ENCODE results near the gene ALDH18A1. TPM values are rescaled to one million over a fixed set of nuclear protein-coding genes. Genes with fewer than 3 reads are reported as not detected.
A peak's percentile ranks its signal among the peaks of the same experiment; 100 is the strongest.

The ALDH18A1 gene
- total and polyA plus RNA-seq, 10 donors, result 13.0 to 38.8 (median 23.2) TPM

DNA sequence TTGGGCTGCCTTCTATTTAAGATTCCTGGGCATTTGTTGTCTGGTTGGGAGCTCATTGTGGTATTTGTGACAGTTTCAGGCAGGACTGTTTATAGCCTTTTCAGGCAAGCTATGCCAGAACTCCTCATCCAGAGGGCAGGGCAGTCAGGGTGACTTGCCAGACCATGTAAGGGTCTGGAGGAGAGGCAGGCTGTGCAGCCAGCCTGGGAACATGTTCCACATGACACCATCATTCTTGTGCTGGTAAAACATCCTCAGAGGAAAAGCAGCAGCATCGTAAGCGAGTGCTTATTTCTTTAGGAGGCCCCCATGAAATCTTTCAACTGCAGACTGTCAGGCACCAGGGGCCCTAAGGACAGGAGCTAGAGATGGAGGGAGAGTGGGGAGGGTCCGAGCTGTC is 51.3 kb downstream of the ALDH18A1 start:
- peaks cover 0 to 3% (median 0%) of the 10 kb centered on the region in 6 donors for H3K4me1 ChIP-seq
- no peaks in the 10 kb centered on the region for H3K9me3 ChIP-seq
- H3K36me3 ChIP-seq, result peaks cover 0 to 57% (median 52%) of the 10 kb centered on the region in 6 donors
- 85 to 95% (median 91%) methylated on average over 3 of the region's 3 CpGs for WGBS, 5 donors
- H3K4me3 ChIP-seq, result no peak overlapping the region
- no peak for DNase-seq
- TF ChIP-seq POLR2A (IDR thresholded peaks at IDR 0.05), result no peak
- TF ChIP-seq, protein P1, sequence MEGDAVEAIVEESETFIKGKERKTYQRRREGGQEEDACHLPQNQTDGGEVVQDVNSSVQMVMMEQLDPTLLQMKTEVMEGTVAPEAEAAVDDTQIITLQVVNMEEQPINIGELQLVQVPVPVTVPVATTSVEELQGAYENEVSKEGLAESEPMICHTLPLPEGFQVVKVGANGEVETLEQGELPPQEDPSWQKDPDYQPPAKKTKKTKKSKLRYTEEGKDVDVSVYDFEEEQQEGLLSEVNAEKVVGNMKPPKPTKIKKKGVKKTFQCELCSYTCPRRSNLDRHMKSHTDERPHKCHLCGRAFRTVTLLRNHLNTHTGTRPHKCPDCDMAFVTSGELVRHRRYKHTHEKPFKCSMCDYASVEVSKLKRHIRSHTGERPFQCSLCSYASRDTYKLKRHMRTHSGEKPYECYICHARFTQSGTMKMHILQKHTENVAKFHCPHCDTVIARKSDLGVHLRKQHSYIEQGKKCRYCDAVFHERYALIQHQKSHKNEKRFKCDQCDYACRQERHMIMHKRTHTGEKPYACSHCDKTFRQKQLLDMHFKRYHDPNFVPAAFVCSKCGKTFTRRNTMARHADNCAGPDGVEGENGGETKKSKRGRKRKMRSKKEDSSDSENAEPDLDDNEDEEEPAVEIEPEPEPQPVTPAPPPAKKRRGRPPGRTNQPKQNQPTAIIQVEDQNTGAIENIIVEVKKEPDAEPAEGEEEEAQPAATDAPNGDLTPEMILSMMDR (IDR thresholded peaks at IDR 0.05 in 8 of 11, conservative IDR thresholded peaks at IDR 0.05 in 3 of 11), result no peak
- no peak for TF ChIP-seq POLR2AphosphoS5 (IDR thresholded peaks at IDR 0.05)
- no peak overlapping the region for H3K27ac ChIP-seq
- intact Hi-C loops (cut with DNase I; ENCODE audit: low total_unique reads), result no loop called here
- H3K27me3 ChIP-seq (replicated peaks in 1 of 7), result no peaks in the 10 kb centered on the region

DNA sequence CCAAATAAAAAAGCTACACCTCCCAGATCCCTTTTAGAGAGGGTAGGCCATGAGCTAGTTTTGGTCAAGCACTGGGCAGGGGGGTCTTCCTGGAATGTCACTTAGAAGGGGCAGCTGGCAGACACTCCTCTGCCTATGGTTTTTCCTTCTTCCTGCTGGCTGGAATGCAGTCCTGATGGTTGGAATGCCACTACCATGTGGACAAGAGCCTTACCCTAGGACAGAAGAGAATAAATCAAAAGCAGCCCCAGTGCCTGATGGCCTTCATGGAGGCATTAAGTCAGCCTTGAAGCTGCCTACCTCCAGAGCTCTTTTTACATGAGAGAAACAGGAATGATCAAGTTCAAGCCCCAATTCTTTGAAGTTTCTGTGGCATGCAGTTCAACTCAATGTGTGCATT is 51.9 kb downstream of the ALDH18A1 start:
- Histone ChIP-seq H3K36me3 (peaks cover 0 to 51% (median 47%) of the 10 kb centered on the region in 6 donors), H3K4me3 (no peak overlapping the region), H3K9me3 (no peaks in the 10 kb centered on the region), H3K27me3 (replicated peaks in 1 of 7) (no peaks in the 10 kb centered on the region), H3K4me1 (peaks cover 0 to 3% (median 0%) of the 10 kb centered on the region in 6 donors), H3K27ac (no peak overlapping the region)
- DNase-seq, result no peak
- TF ChIP-seq POLR2A (IDR thresholded peaks at IDR 0.05) (no peak), POLR2AphosphoS5 (IDR thresholded peaks at IDR 0.05) (no peak)
- TF ChIP-seq, protein P1 (IDR thresholded peaks at IDR 0.05 in 8 of 11, conservative IDR thresholded peaks at IDR 0.05 in 3 of 11), result no peak
- intact Hi-C loops (cut with DNase I; ENCODE audit: low total_unique reads), result loop anchor here (5.0 kb wide), 1 partner anchor 172 kb away; no protein-coding TSS in a partner anchor

DNA sequence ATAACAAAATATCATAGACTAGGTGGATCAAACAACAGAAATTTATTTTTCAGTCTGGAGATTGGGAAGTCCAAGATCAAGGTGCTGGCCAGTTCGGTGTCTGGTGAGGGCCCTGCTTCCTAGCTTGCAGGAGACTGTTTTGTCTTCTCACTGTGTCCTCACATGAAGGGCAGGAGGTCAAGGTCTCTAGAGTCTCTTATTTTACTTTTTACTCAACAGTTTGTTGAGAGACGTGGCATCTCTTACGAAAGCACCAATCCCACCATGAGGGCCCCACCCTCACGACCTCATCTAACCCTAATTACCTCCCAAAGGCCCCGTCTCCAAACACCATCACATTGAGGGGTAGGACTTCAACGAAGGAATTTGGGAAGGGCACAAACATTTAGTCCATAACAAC is 54.1 kb downstream of the ALDH18A1 start:
- no peaks in the 10 kb centered on the region for H3K9me3 ChIP-seq
- H3K4me3 ChIP-seq, result no peak overlapping the region
- DNase-seq, result no peak
- no peak overlapping the region for H3K27ac ChIP-seq
- intact Hi-C loops (cut with DNase I; ENCODE audit: low total_unique reads), result loop anchor here (5.0 kb wide), 1 partner anchor 170 kb away; no protein-coding TSS in a partner anchor
- TF ChIP-seq, protein P1 (IDR thresholded peaks at IDR 0.05 in 8 of 11, conservative IDR thresholded peaks at IDR 0.05 in 3 of 11), result no peak
- TF ChIP-seq POLR2A (IDR thresholded peaks at IDR 0.05) (no peak), POLR2AphosphoS5 (IDR thresholded peaks at IDR 0.05) (no peak)
- peaks cover 0 to 3% (median 0%) of the 10 kb centered on the region in 6 donors for H3K4me1 ChIP-seq
- peaks cover 0 to 29% (median 26%) of the 10 kb centered on the region in 6 donors for H3K36me3 ChIP-seq
- WGBS, 5 donors, result 78 to 94% (median 80%) methylated on average over 6 of the region's 6 CpGs
- peaks cover 0 to 6% (median 0%) of the 10 kb centered on the region in 7 donors for H3K27me3 ChIP-seq (replicated peaks in 1 of 7)

DNA sequence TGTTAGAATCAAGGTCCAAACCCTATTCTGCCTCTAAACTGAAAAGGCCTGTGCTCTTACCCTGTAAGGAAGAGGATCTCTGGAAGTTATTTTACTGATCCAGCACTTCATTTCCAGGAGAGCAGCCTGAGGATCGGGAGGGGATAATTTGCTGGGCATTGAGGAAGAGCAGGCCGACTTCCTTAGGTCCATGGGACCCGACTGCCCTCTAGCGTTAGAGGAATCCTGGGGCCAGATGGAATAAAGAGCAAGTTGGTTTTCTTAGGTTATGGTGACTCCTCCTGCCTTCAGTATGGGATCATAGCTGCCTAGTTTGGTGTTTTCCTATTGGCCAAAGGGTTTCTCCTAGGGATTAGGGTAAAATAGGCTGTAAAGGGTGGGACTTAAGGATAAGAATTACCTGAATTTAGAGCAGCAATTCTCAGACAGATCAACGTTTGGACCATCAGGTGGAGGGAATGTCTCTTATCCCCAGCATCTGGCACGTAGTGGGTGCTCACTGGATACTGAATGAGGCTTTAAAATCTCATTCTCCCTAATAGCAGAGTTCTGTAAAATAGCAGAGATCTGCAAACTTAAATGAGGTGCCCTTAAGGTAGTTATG is 55.3 kb downstream of the ALDH18A1 start:
- Histone ChIP-seq H3K9me3 (no peaks in the 10 kb centered on the region), H3K36me3 (peaks cover 0 to 17% (median 15%) of the 10 kb centered on the region in 6 donors), H3K27ac (no peak overlapping the region), H3K4me1 (peaks cover 0 to 3% (median 0%) of the 10 kb centered on the region in 6 donors), H3K27me3 (replicated peaks in 1 of 7) (peaks cover 0 to 6% (median 0%) of the 10 kb centered on the region in 7 donors), H3K4me3 (no peak overlapping the region)
- intact Hi-C loops (cut with DNase I; ENCODE audit: low total_unique reads), result loop anchor here (5.0 kb wide), 1 partner anchor 169 kb away; no protein-coding TSS in a partner anchor
- 25 to 30% (median 28%) methylated on average over 6 of the region's 6 CpGs for WGBS, 5 donors
- TF ChIP-seq, protein P1 (IDR thresholded peaks at IDR 0.05 in 8 of 11, conservative IDR thresholded peaks at IDR 0.05 in 3 of 11), result peak; percentile 67 to 92 (median 79)
- TF ChIP-seq POLR2A (IDR thresholded peaks at IDR 0.05) (no peak), POLR2AphosphoS5 (IDR thresholded peaks at IDR 0.05) (no peak)
- DNase-seq, result no peak
